NCI-H1436 (cell line): ENCODE data around the gene CAV1.

Experiments used
- DNase-seq: peaks from one replicate; lab custom pipeline; 2025; lab: John Stamatoyannopoulos, UW

CAV1 gene

GRCh38 chr7:116505278-116505677 is 19.6 kb upstream of the CAV1 start:
- no peak for DNase-seq

GRCh38 chr7:116505823-116506222 is 19.0 kb upstream of the CAV1 start:
- no peak for DNase-seq

GRCh38 chr7:116509982-116510579 is 14.8 kb upstream of the CAV1 start:
- DNase-seq: no peak

- no peak for DNase-seq
Observed at GRCh38 chr7:116510795-116511194, 14.0 kb upstream of the CAV1 start.

- no peak for DNase-seq
Observed at GRCh38 chr7:116511552-116512519, 13.0 kb upstream of the CAV1 start.

GRCh38 chr7:116512520-116513188 is 12.2 kb upstream of the CAV1 start:
- DNase-seq: no peak

- no peak for DNase-seq
Observed at GRCh38 chr7:116515584-116515983, 9.3 kb upstream of the CAV1 start.

GRCh38 chr7:116516324-116516723 is 8.5 kb upstream of the CAV1 start:
- no peak for DNase-seq

- DNase-seq: no peak
Observed at GRCh38 chr7:116517626-116518025, 7.2 kb upstream of the CAV1 start.

- DNase-seq: no peak
Observed at GRCh38 chr7:116518961-116519360, 5.9 kb upstream of the CAV1 start.

- no peak for DNase-seq
Observed at GRCh38 chr7:116521046-116521664, 3.7 kb upstream of the CAV1 start.

GRCh38 chr7:116522247-116522646 is 2.6 kb upstream of the CAV1 start:
- DNase-seq: no peak

- no peak for DNase-seq
Observed at GRCh38 chr7:116524221-116524608, 621 bp upstream of the CAV1 start.

GRCh38 chr7:116525298-116525912 is 569 bp downstream of the CAV1 start:
- no peak for DNase-seq

GRCh38 chr7:116525913-116526861 is 1.4 kb downstream of the CAV1 start:
- DNase-seq: peak; percentile 4

GRCh38 chr7:116526897-116527296 is 2.1 kb downstream of the CAV1 start:
- no peak for DNase-seq

GRCh38 chr7:116527521-116527920 is 2.7 kb downstream of the CAV1 start:
- DNase-seq: no peak

- no peak for DNase-seq
Observed at GRCh38 chr7:116528008-116528789, 3.4 kb downstream of the CAV1 start.

GRCh38 chr7:116529250-116529649 is 4.4 kb downstream of the CAV1 start:
- no peak for DNase-seq
